ENCODE results near the gene TRIP10. TPM values are rescaled to one million over a fixed set of nuclear protein-coding genes. Genes with fewer than 3 reads are reported as not detected.

Gene TRIP10
- polyA plus RNA-seq, 3 donors = 1.5 to 2.4 (median 1.9) TPM

GRCh38 chr19:6772028-6772865 lies 32.8 kb downstream of the TRIP10 start, which contains the start of gene VAV1:
Gene VAV1, plus strand, starts transcription at chr19:6772708. Its CDS starts 100 bp downstream, at chr19:6772808.
- WGBS (ENCODE audit: insufficient coverage) = 14% methylated on average over 17 of the region's 25 CpGs
- H2AFZ ChIP-seq (ENCODE audit: insufficient read depth, low read depth, low read length, poor library complexity, severe bottlenecking) = peak within 1 kb of the TSS; percentile 68

More at GRCh38 chr19:6772028-6772865, 32.8 kb downstream of the TRIP10 start, which contains the start of gene VAV1:
- Histone ChIP-seq H3K4me3 (replicated peaks in 1 of 3; ENCODE audit: low read depth in 2 of 3, low read length in 3 of 3) (peak within 1 kb of the TSS; percentile 82 to 100 (median 95)), H3K27ac (ENCODE audit: low read depth in 1 of 2, low read length in 2 of 2) (peak within 1 kb of the TSS; percentile 80 to 97), H3K4me1 (ENCODE audit: control insufficient read depth in 1 of 2, insufficient read depth in 2 of 2, low read length in 2 of 2) (peaks cover 44 to 64% of the 10 kb centered on the region in 2 donors), H3K36me3 (replicated peaks in 1 of 2; ENCODE audit: control insufficient read depth in 1 of 2, insufficient read depth in 2 of 2, low read length in 2 of 2) (peaks cover 5 to 19% of the 10 kb centered on the region in 2 donors), H3K9ac (ENCODE audit: insufficient read depth, low read length, poor library complexity, severe bottlenecking) (peak within 1 kb of the TSS; percentile 96), H3K9me3 (replicated peaks in 1 of 2; ENCODE audit: control insufficient read depth in 1 of 2, insufficient read depth in 1 of 2, low read length in 2 of 2) (no peaks in the 10 kb centered on the region), H3K27me3 (ENCODE audit: control insufficient read depth in 2 of 2, insufficient read depth in 2 of 2, low read length in 2 of 2) (no peaks in the 10 kb centered on the region), H3K79me2 (ENCODE audit: insufficient read depth, low read length) (peaks cover 54% of the 10 kb centered on the region), H3K4me2 (replicated peaks; ENCODE audit: extremely low read depth, low read length, poor library complexity, severe bottlenecking) (peak within 1 kb of the TSS; percentile 100), H4K20me1 (ENCODE audit: insufficient read depth, low read length) (peaks cover 43% of the 10 kb centered on the region)
- Mint-ChIP-seq H3K9me3 (peaks cover 0 to 6% (median 2%) of the 10 kb centered on the region in 7 donors), H3K27ac (peak within 1 kb of the TSS; percentile 86 to 96 (median 94)), H3K36me3 (peaks cover 19 to 22% of the 10 kb centered on the region in 2 donors), H3K27me3 (ENCODE audit: low read depth in 3 of 3) (peaks cover 2 to 5% (median 3%) of the 10 kb centered on the region in 3 donors), H3K4me1 (peaks cover 62% of the 10 kb centered on the region), H3K4me3 (peak within 1 kb of the TSS; percentile 97 to 98)
- intact Hi-C loops (cut with micrococcal nuclease) = loop anchor here in 1 of 2 donors (2.0 to 5.0 kb wide), 3 partner anchors 31 to 90 kb away; partner anchors contain the start of gene TRIP10
- TF ChIP-seq CTCF (IDR thresholded peaks at IDR 0.05) = peak; percentile 67
- peak; percentile 83 to 93 (median 85) for DNase-seq
